GM12878 (cell line): ENCODE results near the gene AHNAK. TPM values are rescaled to one million over a fixed set of nuclear protein-coding genes. Genes with fewer than 3 reads are reported as not detected.

ENCODE experiments used
- ATAC-seq: fragments of 200-7000 bp; cut with Tn5 transposase; 3 replicates; pipeline ENCODE4 v1.9.1; 2020; ENCODE audit warnings: mild to moderate bottlenecking, moderate library complexity
- BruUV-seq: library from RNA; stranded (reverse); fragments of 400-500 nt; replicated peaks from 2 replicates; lab custom pipeline; 2021; lab: Mats Ljungman, UMichigan
- CTCF ChIA-PET: fragments of 300-600 bp; sonication (Branson Sonifier 250); formaldehyde crosslinking; extraction: SDS; loops from one replicate; lab custom pipeline; 2021; ENCODE audit warnings: inconsistent platforms; lab: Yijun Ruan, JAX
- POLR2A ChIA-PET: fragments of 350-600 bp; formaldehyde crosslinking; extraction: SDS; loops from one replicate; lab custom pipeline; 2021; ENCODE audit warnings: inconsistent platforms; lab: Charles Lee
- RAD21 ChIA-PET: fragments of 300-600 bp; sonication (Branson Sonifier 250); formaldehyde crosslinking; loops from one replicate; lab custom pipeline; 2023; ENCODE audit warnings: antibody characterized with exemption; ENCODE audit not compliant: unreplicated experiment; lab: Charles Lee
- SMC1A ChIA-PET: fragments of 300-600 bp; sonication (Branson Sonifier 250); formaldehyde crosslinking; loops from one replicate; lab custom pipeline; 2023; ENCODE audit not compliant: unreplicated experiment, uncharacterized antibody; lab: Charles Lee
- DNase-seq: peaks from one replicate; pipeline ENCODE4 v3.0.0-alpha.2; 2011; ENCODE audit warnings: low read depth, low spot score
- FAIRE-seq: peaks from 3 replicates; lab custom pipeline; 2011; peaks lifted over from hg19 to GRCh38; lab: Jason Lieb, UNC
- H2AFZ ChIP-seq: 2 replicates; pipeline ENCODE4 v1.6.0; 2011; ENCODE audit warnings: low read depth, low read length, control low read depth; ENCODE audit not compliant: control insufficient read depth
- H3K27ac ChIP-seq: 2 replicates; pipeline ENCODE4 v1.5.1; 2011; ENCODE audit warnings: control low read depth; ENCODE audit not compliant: control insufficient read depth, insufficient read depth
- H3K27me3 ChIP-seq, 2 experiments: replicated peaks in 1 of 2; 2 replicates each; pipeline versions ENCODE4 v1.6.0 to v1.6.1; 2011; ENCODE audit warnings: low read length in 1 of 2; ENCODE audit not compliant: control insufficient read depth in 2 of 2, insufficient read depth in 2 of 2
- H3K36me3 ChIP-seq, 2 experiments: 2 replicates each; pipeline ENCODE4 v1.5.1; 2011; ENCODE audit warnings: low read length in 1 of 2; ENCODE audit not compliant: control insufficient read depth in 2 of 2, insufficient read depth in 2 of 2
- H3K4me1 ChIP-seq: 2 replicates; pipeline ENCODE4 v1.6.1; 2011; ENCODE audit warnings: mild to moderate bottlenecking, low read length, moderate library complexity, mixed read lengths; ENCODE audit not compliant: control insufficient read depth, insufficient read depth
- H3K4me2 ChIP-seq: 2 replicates; pipeline ENCODE4 v1.6.0; 2011; ENCODE audit warnings: control low read depth; ENCODE audit not compliant: control insufficient read depth, insufficient read depth
- H3K4me3 ChIP-seq: fragments of 200-600 bp; sonication (generic); 2 replicates; pipeline ENCODE4 v1.5.1; 2016
- H3K79me2 ChIP-seq: 2 replicates; pipeline ENCODE4 v1.6.0; 2011; ENCODE audit warnings: low read length; ENCODE audit not compliant: control insufficient read depth, insufficient read depth
- H3K9ac ChIP-seq: 2 replicates; pipeline ENCODE4 v1.8.0; 2011; ENCODE audit warnings: low read length, control low read depth, mixed read lengths; ENCODE audit not compliant: control insufficient read depth, insufficient read depth
- H3K9me3 ChIP-seq: replicated peaks from 3 replicates; pipeline ENCODE4 v1.5.1; 2011; ENCODE audit warnings: mild to moderate bottlenecking, low read length; ENCODE audit not compliant: control insufficient read depth, insufficient read depth
- H4K20me1 ChIP-seq: 2 replicates; pipeline ENCODE4 v1.6.0; 2011; ENCODE audit not compliant: control insufficient read depth, insufficient read depth
- BACH1 ChIP-seq: fragments of 450-650 bp; IDR thresholded peaks from 2 replicates; pipeline ENCODE4 v1.6.1; 2017; ENCODE audit warnings: mild to moderate bottlenecking, borderline replicate concordance
- HDAC6 ChIP-seq: fragments of 200-600 bp; sonication (generic); IDR thresholded peaks from one replicate; pipeline ENCODE4 v1.8.0; 2017; ENCODE audit warnings: antibody characterized with exemption; ENCODE audit not compliant: unreplicated experiment
- MTA3 ChIP-seq: IDR thresholded peaks from 2 replicates; pipeline ENCODE4 v1.6.1; 2012; ENCODE audit warnings: low read length, inconsistent platforms, borderline replicate concordance
- MYC ChIP-seq: IDR thresholded peaks from 2 replicates; pipeline ENCODE4 v1.6.1; 2011; ENCODE audit warnings: mild to moderate bottlenecking, low read length, moderate library complexity, inconsistent platforms; ENCODE audit not compliant: insufficient read depth, insufficient replicate concordance, insufficient read length, severe bottlenecking
- NRF1 ChIP-seq: conservative IDR thresholded peaks from 2 replicates; pipeline ENCODE4 v1.6.1; 2011; ENCODE audit warnings: mild to moderate bottlenecking, low read depth, low read length, improper control_type of control experiment
- POLR2AphosphoS5 ChIP-seq: IDR thresholded peaks from 2 replicates; pipeline ENCODE4 v1.6.1; 2011; ENCODE audit warnings: mild to moderate bottlenecking, low read length, inconsistent platforms
- SIN3A ChIP-seq: IDR thresholded peaks from 2 replicates; pipeline ENCODE4 v1.6.1; 2012; ENCODE audit warnings: low read depth, low read length, improper control_type of control experiment
- SREBF1 ChIP-seq: IDR thresholded peaks from 2 replicates; pipeline ENCODE4 v1.6.1; 2012; ENCODE audit warnings: mild to moderate bottlenecking, low read length
- TAF1 ChIP-seq: IDR thresholded peaks from 2 replicates; pipeline ENCODE4 v1.6.1; 2011; ENCODE audit warnings: mild to moderate bottlenecking, low read depth, low read length, borderline replicate concordance
- TCF3 ChIP-seq: IDR thresholded peaks from 2 replicates; pipeline ENCODE4 v1.6.1; 2012; ENCODE audit warnings: low read depth, mild to moderate bottlenecking, low read length, borderline replicate concordance; ENCODE audit not compliant: insufficient read depth
- ZNF622 ChIP-seq: fragments of 450-650 bp; IDR thresholded peaks from 2 replicates; pipeline ENCODE4 v1.6.1; 2017; ENCODE audit warnings: mild to moderate bottlenecking, inconsistent platforms
- WGBS: methylation state at CpG from one replicate; pipeline ENCODE4 v1.1.6; 2016; ENCODE audit warnings: low lambda C conversion rate; ENCODE audit not compliant: insufficient replicate concordance, insufficient coverage; ENCODE audit errors: missing lambda C conversion rate; 5-methylcytosine and 5-hydroxymethylcytosine counted together
- in situ Hi-C: fragments of 300-500 bp; cut with MboI; formaldehyde crosslinking; loops from 9 replicates; pipeline ENCODE4 v1.14.3; 2018; ENCODE audit warnings: mixed read lengths
- intact Hi-C: fragments of 100-400 bp; cut with micrococcal nuclease; formaldehyde crosslinking; loops from one replicate; pipeline ENCODE4 v1.14.2; 2022; ENCODE audit not compliant: unreplicated experiment
- polyA plus RNA-seq, 11 experiments: library from polyadenylated mRNA; depleted of rRNA in 4 of 11; unstranded in 6 of 11; stranded (reverse) in 5 of 11; fragments of >200 nt; fragmentation: Nextera tagmentation in 4 of 11; fragmentation: Illumina TruSeq in 1 of 11; extraction: Ambion mirVana in 4 of 11; extraction: Trizol in 1 of 11; gene quantifications; 1 replicate in 1 of 11; 2 replicates in 10 of 11; pipeline versions ENCODE4 v1.2.1 to v1.2.3, GENCODE V29; 2011 to 2016; ENCODE audit warnings: inconsistent platforms in 2 of 11, missing spikeins in 2 of 11, low read depth in 1 of 11
- total RNA-seq, 4 experiments: library from RNA; depleted of rRNA in 3 of 4; stranded (reverse); fragments of >200 nt in 3 of 4; fragmentation: Illumina TruSeq in 1 of 4; extraction: Trizol in 1 of 4; gene quantifications; 2 replicates each; pipeline versions ENCODE4 v1.2.1 to v1.2.3, GENCODE V29; 2013 to 2021
- TF ChIP-seq, protein P1 (sequence below), 3 experiments: IDR thresholded peaks in 2 of 3; conservative IDR thresholded peaks in 1 of 3; 2 replicates each; pipeline ENCODE4 v1.5.1; 2011; ENCODE audit warnings: low read depth in 3 of 3, low read length in 3 of 3, mild to moderate bottlenecking in 3 of 3, control low read depth in 2 of 3, moderate library complexity in 2 of 3, inconsistent platforms in 1 of 3, mixed read lengths in 1 of 3; ENCODE audit not compliant: control insufficient read depth in 2 of 3, insufficient read depth in 1 of 3; ENCODE audit errors: extremely low read depth in 1 of 3
- TF ChIP-seq, protein P2 (sequence below): IDR thresholded peaks from 2 replicates; pipeline ENCODE4 v1.6.1; 2012; ENCODE audit warnings: improper control_type of control experiment, low read depth, low read length; ENCODE audit not compliant: insufficient replicate concordance
- TF ChIP-seq, protein P3 (sequence below): IDR thresholded peaks from 2 replicates; pipeline ENCODE4 v1.6.1; 2012; ENCODE audit warnings: low read depth, low read length, improper control_type of control experiment

The AHNAK gene
- total and polyA plus RNA-seq, 10 of the 15 experiments (the other 5 are each of a cell fraction or from before 2014, with no cell fraction given): 0.76 to 90.3 (median 19.4) TPM

DNA sequence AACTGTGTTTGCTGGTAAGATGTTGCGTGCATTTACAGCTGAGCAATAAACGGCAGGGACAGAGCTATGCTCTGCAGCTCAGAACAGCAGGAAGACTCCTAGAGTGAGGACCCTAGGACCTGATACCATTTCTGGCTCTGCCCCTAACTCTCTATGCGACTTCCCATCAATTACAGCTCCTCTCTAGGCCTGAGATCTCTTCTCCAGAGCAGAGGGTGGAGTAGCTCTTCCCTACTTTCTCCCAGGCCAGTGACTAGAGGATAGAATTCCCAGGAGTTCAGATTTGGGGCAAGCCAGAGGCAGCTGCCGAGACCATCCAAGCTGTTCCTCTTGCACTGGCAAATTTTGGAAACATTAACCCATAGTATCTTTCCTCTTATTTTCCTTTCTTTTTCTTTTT, 140.6 kb downstream of the AHNAK start (continued):
- no peak for TF ChIP-seq MTA3

DNA sequence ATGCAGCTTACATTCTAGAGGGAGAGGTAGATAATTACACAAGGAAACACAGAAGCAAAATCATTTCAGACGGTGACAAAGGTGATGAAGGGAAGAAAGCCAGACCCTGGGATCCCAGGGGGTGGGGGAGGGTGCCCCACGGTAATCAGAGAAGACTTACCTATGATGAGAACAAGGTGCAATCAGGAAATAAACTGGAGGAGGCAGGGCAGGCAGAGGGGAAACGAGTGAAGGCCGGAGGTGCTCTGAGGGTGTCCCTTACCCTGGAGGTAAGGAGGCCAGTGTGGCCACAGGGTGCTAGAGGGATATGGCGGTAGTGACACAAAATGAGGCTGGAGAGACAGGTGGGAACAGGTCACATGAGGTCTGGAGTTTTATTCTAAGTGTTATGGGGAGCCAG, 141.7 kb downstream of the AHNAK start:
- Histone ChIP-seq H3K36me3 (no peaks in the 10 kb centered on the region), H3K4me3 (no peak overlapping the region), H3K9me3 (no peaks in the 10 kb centered on the region), H3K79me2 (no peaks in the 10 kb centered on the region), H3K4me1 (no peaks in the 10 kb centered on the region), H2AFZ (no peak overlapping the region), H3K9ac (no peak overlapping the region), H3K27me3 (no peaks in the 10 kb centered on the region), H3K4me2 (no peak overlapping the region), H4K20me1 (no peaks in the 10 kb centered on the region), H3K27ac (no peak overlapping the region)
- BruUV-seq: no TSS peak
- FAIRE-seq (no peak), ATAC-seq (no peak), DNase-seq (no peak)
- SMC1A ChIA-PET: interaction anchor here (1.1 to 1.8 kb wide), 2 partner anchors 10 to 12 kb away, joined by 3 to 4 read pairs; no protein-coding TSS in a partner anchor
- TF ChIP-seq ZNF622: no peak
- TF ChIP-seq, protein P1, sequence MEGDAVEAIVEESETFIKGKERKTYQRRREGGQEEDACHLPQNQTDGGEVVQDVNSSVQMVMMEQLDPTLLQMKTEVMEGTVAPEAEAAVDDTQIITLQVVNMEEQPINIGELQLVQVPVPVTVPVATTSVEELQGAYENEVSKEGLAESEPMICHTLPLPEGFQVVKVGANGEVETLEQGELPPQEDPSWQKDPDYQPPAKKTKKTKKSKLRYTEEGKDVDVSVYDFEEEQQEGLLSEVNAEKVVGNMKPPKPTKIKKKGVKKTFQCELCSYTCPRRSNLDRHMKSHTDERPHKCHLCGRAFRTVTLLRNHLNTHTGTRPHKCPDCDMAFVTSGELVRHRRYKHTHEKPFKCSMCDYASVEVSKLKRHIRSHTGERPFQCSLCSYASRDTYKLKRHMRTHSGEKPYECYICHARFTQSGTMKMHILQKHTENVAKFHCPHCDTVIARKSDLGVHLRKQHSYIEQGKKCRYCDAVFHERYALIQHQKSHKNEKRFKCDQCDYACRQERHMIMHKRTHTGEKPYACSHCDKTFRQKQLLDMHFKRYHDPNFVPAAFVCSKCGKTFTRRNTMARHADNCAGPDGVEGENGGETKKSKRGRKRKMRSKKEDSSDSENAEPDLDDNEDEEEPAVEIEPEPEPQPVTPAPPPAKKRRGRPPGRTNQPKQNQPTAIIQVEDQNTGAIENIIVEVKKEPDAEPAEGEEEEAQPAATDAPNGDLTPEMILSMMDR (IDR thresholded peaks at IDR 0.05 in 2 of 3, conservative IDR thresholded peaks at IDR 0.05 in 1 of 3; ENCODE audit: control insufficient read depth in 2 of 3, extremely low read depth in 1 of 3, insufficient read depth in 1 of 3, low read depth in 3 of 3, low read length in 3 of 3): no peak
- TF ChIP-seq NRF1: no peak
- TF ChIP-seq MYC: no peak
- no peak for TF ChIP-seq HDAC6
- no peak for TF ChIP-seq TCF3
- TF ChIP-seq SIN3A: no peak
- TF ChIP-seq, protein P2, sequence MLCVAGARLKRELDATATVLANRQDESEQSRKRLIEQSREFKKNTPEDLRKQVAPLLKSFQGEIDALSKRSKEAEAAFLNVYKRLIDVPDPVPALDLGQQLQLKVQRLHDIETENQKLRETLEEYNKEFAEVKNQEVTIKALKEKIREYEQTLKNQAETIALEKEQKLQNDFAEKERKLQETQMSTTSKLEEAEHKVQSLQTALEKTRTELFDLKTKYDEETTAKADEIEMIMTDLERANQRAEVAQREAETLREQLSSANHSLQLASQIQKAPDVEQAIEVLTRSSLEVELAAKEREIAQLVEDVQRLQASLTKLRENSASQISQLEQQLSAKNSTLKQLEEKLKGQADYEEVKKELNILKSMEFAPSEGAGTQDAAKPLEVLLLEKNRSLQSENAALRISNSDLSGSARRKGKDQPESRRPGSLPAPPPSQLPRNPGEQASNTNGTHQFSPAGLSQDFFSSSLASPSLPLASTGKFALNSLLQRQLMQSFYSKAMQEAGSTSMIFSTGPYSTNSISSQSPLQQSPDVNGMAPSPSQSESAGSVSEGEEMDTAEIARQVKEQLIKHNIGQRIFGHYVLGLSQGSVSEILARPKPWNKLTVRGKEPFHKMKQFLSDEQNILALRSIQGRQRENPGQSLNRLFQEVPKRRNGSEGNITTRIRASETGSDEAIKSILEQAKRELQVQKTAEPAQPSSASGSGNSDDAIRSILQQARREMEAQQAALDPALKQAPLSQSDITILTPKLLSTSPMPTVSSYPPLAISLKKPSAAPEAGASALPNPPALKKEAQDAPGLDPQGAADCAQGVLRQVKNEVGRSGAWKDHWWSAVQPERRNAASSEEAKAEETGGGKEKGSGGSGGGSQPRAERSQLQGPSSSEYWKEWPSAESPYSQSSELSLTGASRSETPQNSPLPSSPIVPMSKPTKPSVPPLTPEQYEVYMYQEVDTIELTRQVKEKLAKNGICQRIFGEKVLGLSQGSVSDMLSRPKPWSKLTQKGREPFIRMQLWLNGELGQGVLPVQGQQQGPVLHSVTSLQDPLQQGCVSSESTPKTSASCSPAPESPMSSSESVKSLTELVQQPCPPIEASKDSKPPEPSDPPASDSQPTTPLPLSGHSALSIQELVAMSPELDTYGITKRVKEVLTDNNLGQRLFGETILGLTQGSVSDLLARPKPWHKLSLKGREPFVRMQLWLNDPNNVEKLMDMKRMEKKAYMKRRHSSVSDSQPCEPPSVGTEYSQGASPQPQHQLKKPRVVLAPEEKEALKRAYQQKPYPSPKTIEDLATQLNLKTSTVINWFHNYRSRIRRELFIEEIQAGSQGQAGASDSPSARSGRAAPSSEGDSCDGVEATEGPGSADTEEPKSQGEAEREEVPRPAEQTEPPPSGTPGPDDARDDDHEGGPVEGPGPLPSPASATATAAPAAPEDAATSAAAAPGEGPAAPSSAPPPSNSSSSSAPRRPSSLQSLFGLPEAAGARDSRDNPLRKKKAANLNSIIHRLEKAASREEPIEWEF: no peak
- TF ChIP-seq SREBF1: no peak
- TF ChIP-seq, protein P3, sequence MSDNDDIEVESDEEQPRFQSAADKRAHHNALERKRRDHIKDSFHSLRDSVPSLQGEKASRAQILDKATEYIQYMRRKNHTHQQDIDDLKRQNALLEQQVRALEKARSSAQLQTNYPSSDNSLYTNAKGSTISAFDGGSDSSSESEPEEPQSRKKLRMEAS: no peak
- TF ChIP-seq POLR2AphosphoS5: no peak
- no peak for TF ChIP-seq TAF1
- no peak for TF ChIP-seq BACH1
- in situ Hi-C loops: no loop called here
- 6% methylated on average over 5 of the region's 5 CpGs for WGBS
- CTCF ChIA-PET: interaction anchor here (2.4 kb wide), 1 partner anchor 10 kb away, joined by 10 read pairs; no protein-coding TSS in a partner anchor
- RAD21 ChIA-PET: no interaction called here
- POLR2A ChIA-PET: interaction anchor here (0.7 kb wide), 1 partner anchor 17 kb away, joined by 5 read pairs; no protein-coding TSS in a partner anchor
- intact Hi-C loops: no loop called here
